MG63 (cell line): ENCODE results near the gene MYO10. TPM values are rescaled to one million over a fixed set of nuclear protein-coding genes. Genes with fewer than 3 reads are reported as not detected.
"Not testable (repeated sequence)": the region's sequence is repeated elsewhere in the genome, so short reads cannot be mapped to it uniquely, and the experiment has no call there.

Source experiments
- DNase-seq: peaks from one replicate; pipeline ENCODE4 v3.0.0-alpha.2; 2020
- H3K27me3 ChIP-seq: fragments of 250-450 bp; sonication (Bioruptor Pico); 2 replicates; pipeline ENCODE4 v1.5.1; 2020; ENCODE audit warnings: mild to moderate bottlenecking, moderate library complexity
- H3K36me3 ChIP-seq: fragments of 250-450 bp; sonication (Bioruptor Pico); 2 replicates; pipeline ENCODE4 v1.5.1; 2020; ENCODE audit warnings: mild to moderate bottlenecking, moderate library complexity
- H3K4me3 ChIP-seq: fragments of 250-450 bp; sonication (Bioruptor Pico); 2 replicates; pipeline ENCODE4 v1.5.1; 2020; ENCODE audit warnings: mild to moderate bottlenecking, moderate library complexity
- H3K9me3 ChIP-seq: fragments of 250-450 bp; sonication (Bioruptor Pico); 2 replicates; pipeline ENCODE4 v1.5.1; 2020; ENCODE audit warnings: mild to moderate bottlenecking, moderate library complexity
- total RNA-seq: library from RNA; depleted of rRNA; stranded (reverse); fragments of >200 nt; shearing (Covaris generic); gene quantifications from 2 replicates; pipeline ENCODE4 v1.2.3, GENCODE V29; 2014; ENCODE audit warnings: low replicate concordance

Gene MYO10
- total RNA-seq, 1 experiment from 2014 or later = 55.0 TPM

- Histone ChIP-seq H3K27me3 (no peaks in the 10 kb centered on the region), H3K4me3 (no peak overlapping the region), H3K36me3 (peaks cover 31% of the 10 kb centered on the region), H3K9me3 (no peaks in the 10 kb centered on the region)
- DNase-seq = no peak
These were observed 275.1 kb downstream of the MYO10 start for GRCh38 chr5:16660982-16661381.

- H3K4me3 ChIP-seq = no peak overlapping the region
- H3K27me3 ChIP-seq = no peaks in the 10 kb centered on the region
- H3K36me3 ChIP-seq = peaks cover 19% of the 10 kb centered on the region
- H3K9me3 ChIP-seq = no peaks in the 10 kb centered on the region
- no peak for DNase-seq
These were observed 276.6 kb downstream of the MYO10 start for GRCh38 chr5:16659536-16659935.

GRCh38 chr5:16656561-16657191 lies 279.4 kb downstream of the MYO10 start:
- no peaks in the 10 kb centered on the region for H3K9me3 ChIP-seq
- no peak for DNase-seq
- no peaks in the 10 kb centered on the region for H3K27me3 ChIP-seq
- H3K4me3 ChIP-seq = no peak overlapping the region
- H3K36me3 ChIP-seq = no peaks in the 10 kb centered on the region

GRCh38 chr5:16654647-16655334 lies 281.3 kb downstream of the MYO10 start:
- Histone ChIP-seq H3K4me3 (no peak overlapping the region), H3K9me3 (no peaks in the 10 kb centered on the region), H3K27me3 (no peaks in the 10 kb centered on the region), H3K36me3 (no peaks in the 10 kb centered on the region)
- DNase-seq = no peak

GRCh38 chr5:16648739-16649138 lies 287.3 kb downstream of the MYO10 start:
- not testable (repeated sequence) for H3K4me3 ChIP-seq, DNase-seq, H3K9me3 ChIP-seq, H3K27me3 ChIP-seq, H3K36me3 ChIP-seq

GRCh38 chr5:16644301-16644889 lies 291.7 kb downstream of the MYO10 start:
- H3K9me3 ChIP-seq = no peaks in the 10 kb centered on the region; the same call in 1 of the 2 replicates
- no peaks in the 10 kb centered on the region for H3K36me3 ChIP-seq
- H3K27me3 ChIP-seq = peaks cover 9% of the 10 kb centered on the region; the same call in 1 of the 2 replicates
- no peak for DNase-seq
- no peak overlapping the region for H3K4me3 ChIP-seq

GRCh38 chr5:16642867-16643266 lies 293.2 kb downstream of the MYO10 start:
- no peak for DNase-seq
- Histone ChIP-seq H3K36me3 (no peaks in the 10 kb centered on the region), H3K9me3 (no peaks in the 10 kb centered on the region), H3K4me3 (no peak overlapping the region), H3K27me3 (peaks cover 9% of the 10 kb centered on the region; the same call in 1 of the 2 replicates)

- no peaks in the 10 kb centered on the region for H3K36me3 ChIP-seq
- H3K27me3 ChIP-seq = peaks cover 7% of the 10 kb centered on the region
- H3K9me3 ChIP-seq = no peaks in the 10 kb centered on the region
- DNase-seq = no peak
- no peak overlapping the region for H3K4me3 ChIP-seq
These were observed 296.9 kb downstream of the MYO10 start for GRCh38 chr5:16639206-16639605.

- Histone ChIP-seq H3K4me3 (no peak overlapping the region), H3K9me3 (no peaks in the 10 kb centered on the region), H3K27me3 (peaks cover 31% of the 10 kb centered on the region), H3K36me3 (no peaks in the 10 kb centered on the region)
- DNase-seq = no peak
These were observed 307.7 kb downstream of the MYO10 start for GRCh38 chr5:16628376-16628775.

GRCh38 chr5:16626696-16627264 lies 309.3 kb downstream of the MYO10 start:
- H3K4me3 ChIP-seq = no peak overlapping the region
- no peaks in the 10 kb centered on the region for H3K9me3 ChIP-seq
- peaks cover 31% of the 10 kb centered on the region for H3K27me3 ChIP-seq
- no peaks in the 10 kb centered on the region for H3K36me3 ChIP-seq
- DNase-seq = no peak

- DNase-seq = no peak
- H3K4me3 ChIP-seq = no peak overlapping the region
These were observed 311.0 kb downstream of the MYO10 start for GRCh38 chr5:16625096-16625495.

GRCh38 chr5:16619136-16619535 lies 317.0 kb downstream of the MYO10 start:
- no peak for DNase-seq
- Histone ChIP-seq H3K36me3 (no peaks in the 10 kb centered on the region), H3K4me3 (no peak overlapping the region), H3K27me3 (peaks cover 35% of the 10 kb centered on the region), H3K9me3 (no peaks in the 10 kb centered on the region)

More at GRCh38 chr5:16625096-16625495, 311.0 kb downstream of the MYO10 start:
- Histone ChIP-seq H3K27me3 (peaks cover 24% of the 10 kb centered on the region), H3K36me3 (no peaks in the 10 kb centered on the region), H3K9me3 (no peaks in the 10 kb centered on the region)

GRCh38 chr5:16618138-16618897 lies 317.8 kb downstream of the MYO10 start:
- H3K36me3 ChIP-seq = no peaks in the 10 kb centered on the region
- H3K9me3 ChIP-seq = no peaks in the 10 kb centered on the region
- DNase-seq = no peak
- peaks cover 35% of the 10 kb centered on the region for H3K27me3 ChIP-seq
- H3K4me3 ChIP-seq = no peak overlapping the region

- Histone ChIP-seq H3K27me3 (peaks cover 42% of the 10 kb centered on the region), H3K36me3 (no peaks in the 10 kb centered on the region), H3K9me3 (no peaks in the 10 kb centered on the region), H3K4me3 (peak overlapping the region; percentile 44)
- no peak for DNase-seq
These were observed 318.7 kb downstream of the MYO10 start for GRCh38 chr5:16617274-16617968.

GRCh38 chr5:16616536-16617273 lies 319.4 kb downstream of the MYO10 start, which contains the start of gene RETREG1:
RETREG1 (minus strand) TSS chr5:16616997; CDS start chr5:16616971, 26 bp downstream.
- Histone ChIP-seq H3K9me3 (no peaks in the 10 kb centered on the region), H3K27me3 (peaks cover 46% of the 10 kb centered on the region), H3K4me3 (peak within 1 kb of the TSS; percentile 44), H3K36me3 (no peaks in the 10 kb centered on the region)
- DNase-seq = peak; percentile 66
